Measurements from ENCODE around the gene CTNNA2. TPM values are rescaled to one million over a fixed set of nuclear protein-coding genes. Genes with fewer than 3 reads are reported as not detected.

CTNNA2 gene
- total and polyA plus RNA-seq, 11 donors = 0.20 to 0.81 TPM; not detected in 9

GRCh38 chr2:80330527-80331450 lies 817.9 kb downstream of the CTNNA2 start:
- intact Hi-C loops (cut with DNase I) = no loop called here
- TF ChIP-seq POLR2A (IDR thresholded peaks at IDR 0.05) (no peak), CTCF (IDR thresholded peaks at IDR 0.05) (no peak)
- Histone ChIP-seq H3K4me1 (peaks cover 0 to 6% (median 0%) of the 10 kb centered on the region in 12 donors), H3K27ac (no peak overlapping the region), H3K27me3 (no peaks in the 10 kb centered on the region), H3K4me3 (no peak overlapping the region), H3K36me3 (no peaks in the 10 kb centered on the region), H3K9me3 (no peaks in the 10 kb centered on the region)
- DNase-seq (no peak), ATAC-seq (no peak)
- 82 to 88% (median 86%) methylated on average over 14 of the region's 14 CpGs for WGBS, 4 donors

GRCh38 chr2:80333886-80334285 lies 821.0 kb downstream of the CTNNA2 start:
- H3K27me3 ChIP-seq = no peaks in the 10 kb centered on the region

GRCh38 chr2:80335411-80335810 lies 822.6 kb downstream of the CTNNA2 start:
- Histone ChIP-seq H3K27me3 (no peaks in the 10 kb centered on the region), H3K4me1 (peaks cover 0 to 7% (median 0%) of the 10 kb centered on the region in 12 donors), H3K9me3 (no peaks in the 10 kb centered on the region), H3K4me3 (no peak overlapping the region), H3K36me3 (no peaks in the 10 kb centered on the region), H3K27ac (no peak overlapping the region)
- no peak for TF ChIP-seq POLR2A (IDR thresholded peaks at IDR 0.05)
- no peak for TF ChIP-seq CTCF (IDR thresholded peaks at IDR 0.05)
- 71 to 98% (median 91%) methylated on average over 1 of the region's 1 CpG for WGBS, 4 donors
- intact Hi-C loops (cut with DNase I) = no loop called here
- ATAC-seq (no peak), DNase-seq (no peak)

More at GRCh38 chr2:80333886-80334285, 821.0 kb downstream of the CTNNA2 start:
- intact Hi-C loops (cut with DNase I) = no loop called here
- H3K4me1 ChIP-seq = peaks cover 0 to 6% (median 0%) of the 10 kb centered on the region in 12 donors
- no peak for DNase-seq
- WGBS, 4 donors = 79 to 94% (median 91%) methylated on average over 5 of the region's 5 CpGs
- H3K4me3 ChIP-seq = no peak overlapping the region
- TF ChIP-seq CTCF (IDR thresholded peaks at IDR 0.05) (no peak), POLR2A (IDR thresholded peaks at IDR 0.05) (no peak)
- no peaks in the 10 kb centered on the region for H3K36me3 ChIP-seq
- H3K9me3 ChIP-seq = no peaks in the 10 kb centered on the region
- H3K27ac ChIP-seq = no peak overlapping the region
- ATAC-seq = no peak

- Histone ChIP-seq H3K27me3 (no peaks in the 10 kb centered on the region), H3K36me3 (no peaks in the 10 kb centered on the region), H3K4me3 (no peak overlapping the region), H3K27ac (no peak overlapping the region), H3K9me3 (no peaks in the 10 kb centered on the region), H3K4me1 (peaks cover 0 to 7% (median 0%) of the 10 kb centered on the region in 12 donors)
- 60 to 73% (median 70%) methylated on average over 2 of the region's 2 CpGs for WGBS, 4 donors
- intact Hi-C loops (cut with DNase I) = no loop called here
- no peak for DNase-seq
- no peak for TF ChIP-seq CTCF (IDR thresholded peaks at IDR 0.05)
- TF ChIP-seq POLR2A (IDR thresholded peaks at IDR 0.05) = no peak
- ATAC-seq = no peak
These were observed 825.9 kb downstream of the CTNNA2 start for GRCh38 chr2:80338794-80339193.
